ENCODE results near the gene ATP5F1C. TPM values are rescaled to one million over a fixed set of nuclear protein-coding genes. Genes with fewer than 3 reads are reported as not detected.
"Not testable (repeated sequence)": the region's sequence is repeated elsewhere in the genome, so short reads cannot be mapped to it uniquely, and the experiment has no call there.

ATP5F1C gene
- total RNA-seq, 1 experiment from 2014 or later, result 197 TPM

DNA sequence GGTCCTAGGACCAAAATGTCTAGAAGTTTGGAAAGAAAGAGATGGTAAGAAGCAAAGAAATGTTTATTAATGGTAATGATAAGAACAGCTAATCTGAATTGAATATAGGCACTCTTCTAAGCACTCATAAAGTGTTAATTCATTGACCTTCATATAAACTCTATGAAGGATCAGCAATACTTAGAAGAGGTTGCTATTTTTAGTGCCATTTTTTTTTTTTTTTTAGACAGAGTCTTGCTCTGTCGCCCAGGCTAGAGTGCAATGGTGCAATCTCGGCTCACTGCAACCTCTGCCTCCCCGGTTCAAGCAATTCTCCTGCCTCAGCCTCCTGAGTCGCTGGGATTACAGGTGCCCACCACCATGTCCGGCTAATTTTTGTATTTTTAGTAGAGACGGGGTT is 5.8 kb upstream of the ATP5F1C start:
- not testable (repeated sequence) for H3K4me3 ChIP-seq; H3K27ac ChIP-seq; H3K27me3 ChIP-seq; H3K36me3 ChIP-seq; H3K9me3 ChIP-seq (replicated peaks); DNase-seq; H3K4me1 ChIP-seq

- H3K4me3 ChIP-seq, result no peak overlapping the region
- no peaks in the 10 kb centered on the region for H3K36me3 ChIP-seq
- DNase-seq, result no peak
- H3K27me3 ChIP-seq, result no peaks in the 10 kb centered on the region
- H3K9me3 ChIP-seq (replicated peaks), result no peaks in the 10 kb centered on the region
- H3K4me1 ChIP-seq, result no peaks in the 10 kb centered on the region
- no peak overlapping the region for H3K27ac ChIP-seq
Observed at GRCh38 chr10:7786430-7786829, 1.5 kb upstream of the ATP5F1C start.

GRCh38 chr10:7787150-7787856 is 674 bp upstream of the ATP5F1C start:
- Histone ChIP-seq H3K9me3 (replicated peaks) (no peaks in the 10 kb centered on the region), H3K4me3 (peak overlapping the region; percentile 73), H3K4me1 (no peaks in the 10 kb centered on the region), H3K27me3 (no peaks in the 10 kb centered on the region), H3K27ac (peak overlapping the region; percentile 31; the same call in 1 of the 2 replicates), H3K36me3 (no peaks in the 10 kb centered on the region)
- DNase-seq, result peak in 1 of 2 experiments; percentile 1

GRCh38 chr10:7788639-7789286 is 786 bp downstream of the ATP5F1C start:
- H3K9me3 ChIP-seq (replicated peaks), result no peaks in the 10 kb centered on the region
- peak overlapping the region; percentile 73 for H3K4me3 ChIP-seq
- peak overlapping the region; percentile 56 for H3K27ac ChIP-seq
- no peaks in the 10 kb centered on the region for H3K4me1 ChIP-seq
- H3K27me3 ChIP-seq, result no peaks in the 10 kb centered on the region
- DNase-seq, result peak in 1 of 2 experiments; percentile 15
- H3K36me3 ChIP-seq, result no peaks in the 10 kb centered on the region

DNA sequence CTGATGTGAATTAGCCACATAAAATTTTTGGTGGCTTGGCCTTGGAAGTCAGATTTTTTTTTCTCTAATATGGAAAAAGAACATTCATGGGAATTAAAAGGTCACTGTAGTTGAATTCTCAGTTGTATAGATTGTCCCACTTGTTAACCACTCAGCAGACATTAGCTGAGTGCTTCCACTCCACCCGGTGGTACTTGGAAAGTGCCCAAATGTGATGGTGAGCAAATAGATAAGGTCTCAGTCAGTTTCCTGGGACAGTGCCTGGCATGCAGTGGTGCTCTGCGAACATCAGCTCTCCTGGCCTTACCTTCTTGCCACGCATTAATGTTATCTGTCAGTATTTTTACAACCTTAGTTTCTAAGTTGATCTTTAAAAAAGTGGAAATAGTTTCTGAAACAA is 1.4 kb downstream of the ATP5F1C start:
- no peaks in the 10 kb centered on the region for H3K9me3 ChIP-seq (replicated peaks)
- H3K36me3 ChIP-seq, result no peaks in the 10 kb centered on the region
- H3K27ac ChIP-seq, result no peak overlapping the region
- no peaks in the 10 kb centered on the region for H3K4me1 ChIP-seq
- H3K4me3 ChIP-seq, result peak overlapping the region; percentile 73
- no peaks in the 10 kb centered on the region for H3K27me3 ChIP-seq
- DNase-seq, result peak in 1 of 2 experiments; percentile 8

DNA sequence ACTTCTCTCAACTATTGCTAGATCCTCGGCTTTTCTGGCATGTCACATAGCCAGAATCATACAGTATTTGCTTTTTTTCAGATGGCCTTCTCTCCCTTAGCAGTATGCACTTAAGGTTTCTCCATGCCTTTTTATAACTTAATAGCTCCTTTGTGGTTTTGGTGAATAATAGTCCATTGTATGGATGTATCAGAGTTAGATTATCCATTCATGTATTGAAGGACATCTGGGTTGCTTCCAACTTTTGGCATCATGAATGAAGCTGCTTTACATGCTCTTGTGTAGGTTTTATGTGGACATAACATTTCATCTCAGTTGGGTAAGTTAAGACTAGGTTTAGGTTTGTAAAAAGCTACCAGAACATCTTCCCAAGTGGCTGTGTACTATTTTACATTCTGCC is 4.6 kb downstream of the ATP5F1C start:
- Histone ChIP-seq H3K4me1 (peaks cover 3% of the 10 kb centered on the region; the same call in 1 of the 2 replicates), H3K27ac (no peak overlapping the region), H3K27me3 (no peaks in the 10 kb centered on the region), H3K9me3 (replicated peaks) (no peaks in the 10 kb centered on the region), H3K4me3 (no peak overlapping the region), H3K36me3 (peaks cover 11% of the 10 kb centered on the region)
- no peak for DNase-seq

DNA sequence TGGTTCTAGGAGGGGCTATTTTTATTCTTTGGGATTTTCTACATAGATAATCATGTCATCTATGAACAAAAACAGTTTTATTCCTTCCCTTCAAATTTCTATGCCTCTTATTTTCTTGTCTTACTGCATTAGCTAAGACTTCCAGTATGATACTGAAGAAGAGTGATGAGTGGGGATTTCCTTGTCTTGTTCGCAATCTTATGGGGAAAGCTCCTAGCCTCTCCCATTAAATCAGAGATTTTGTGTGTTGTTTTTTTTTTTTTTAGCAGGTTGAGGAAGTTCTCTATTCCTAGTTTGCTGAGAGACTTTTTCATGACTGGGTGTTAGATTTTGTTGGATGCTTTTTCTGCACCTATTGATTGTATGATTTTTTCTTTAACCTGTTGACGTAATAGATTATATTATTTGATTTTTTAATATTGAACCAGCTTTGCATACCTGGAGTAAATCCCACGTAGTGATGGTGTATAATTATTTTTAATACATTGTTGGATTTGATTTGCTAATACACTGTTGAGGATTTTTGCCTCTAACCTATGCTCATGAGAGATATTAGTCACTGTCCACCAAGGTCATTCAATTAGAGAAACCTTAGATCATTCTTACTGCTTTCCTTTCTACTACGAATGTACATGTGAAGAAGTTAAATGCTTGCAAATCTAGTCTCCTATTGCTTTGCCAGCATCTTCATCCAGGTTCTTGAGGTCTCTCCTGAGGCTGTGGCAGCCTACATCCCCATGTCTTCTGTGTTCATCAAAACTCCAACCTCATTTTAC is 6.5 kb downstream of the ATP5F1C start:
- Histone ChIP-seq H3K4me1 (peaks cover 7% of the 10 kb centered on the region), H3K36me3 (peaks cover 21% of the 10 kb centered on the region), H3K27me3 (no peaks in the 10 kb centered on the region), H3K27ac (no peak overlapping the region), H3K9me3 (replicated peaks) (no peaks in the 10 kb centered on the region), H3K4me3 (no peak overlapping the region)
- no peak for DNase-seq

DNA sequence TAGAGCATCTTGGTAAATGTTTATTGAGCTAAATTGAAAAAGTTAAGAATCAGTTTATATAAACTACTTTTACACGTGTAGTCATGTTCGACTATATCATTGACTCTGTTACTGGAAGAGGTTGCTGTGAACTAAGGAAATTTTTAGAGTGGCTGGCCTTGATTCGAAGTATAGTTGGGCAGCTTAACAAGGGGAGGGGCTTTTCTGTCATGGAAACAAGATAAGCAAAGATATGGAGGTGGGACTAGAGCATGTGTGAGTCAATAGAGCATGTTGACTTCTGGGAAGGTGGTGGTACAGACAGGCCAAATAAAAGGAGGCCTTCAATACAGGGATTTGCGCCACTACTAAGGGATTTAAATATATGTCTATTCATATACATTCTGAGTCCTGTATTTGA is 7.6 kb downstream of the ATP5F1C start:
- H3K4me3 ChIP-seq, result no peak overlapping the region
- H3K9me3 ChIP-seq (replicated peaks), result no peaks in the 10 kb centered on the region
- no peak for DNase-seq
- no peaks in the 10 kb centered on the region for H3K27me3 ChIP-seq
- peaks cover 27% of the 10 kb centered on the region for H3K36me3 ChIP-seq
- H3K4me1 ChIP-seq, result peaks cover 7% of the 10 kb centered on the region
- no peak overlapping the region for H3K27ac ChIP-seq

DNA sequence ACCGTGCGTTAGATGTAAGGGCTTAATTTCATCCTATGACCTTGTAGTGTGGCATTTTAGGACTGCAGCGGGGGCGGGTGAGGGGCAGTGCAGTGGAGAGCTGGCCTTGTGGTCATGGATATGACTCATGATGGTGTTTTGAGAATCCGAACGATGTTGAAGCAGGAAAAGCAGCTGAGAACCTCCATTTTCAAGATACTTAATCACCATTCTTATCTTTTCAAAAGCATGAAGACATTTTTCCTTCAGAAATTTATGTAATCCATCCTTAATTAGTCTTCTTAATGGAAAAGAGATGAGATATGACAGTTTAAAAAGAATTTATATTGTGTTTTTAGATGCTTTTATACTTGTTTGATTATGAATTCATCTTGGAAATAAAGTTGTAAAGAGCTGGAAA is 9.6 kb downstream of the ATP5F1C start:
- Histone ChIP-seq H3K36me3 (peaks cover 37% of the 10 kb centered on the region), H3K4me1 (peaks cover 7% of the 10 kb centered on the region), H3K27ac (peak overlapping the region; percentile 61), H3K27me3 (no peaks in the 10 kb centered on the region), H3K4me3 (no peak overlapping the region), H3K9me3 (replicated peaks) (no peaks in the 10 kb centered on the region)
- DNase-seq, result peak; percentile 39 to 42

DNA sequence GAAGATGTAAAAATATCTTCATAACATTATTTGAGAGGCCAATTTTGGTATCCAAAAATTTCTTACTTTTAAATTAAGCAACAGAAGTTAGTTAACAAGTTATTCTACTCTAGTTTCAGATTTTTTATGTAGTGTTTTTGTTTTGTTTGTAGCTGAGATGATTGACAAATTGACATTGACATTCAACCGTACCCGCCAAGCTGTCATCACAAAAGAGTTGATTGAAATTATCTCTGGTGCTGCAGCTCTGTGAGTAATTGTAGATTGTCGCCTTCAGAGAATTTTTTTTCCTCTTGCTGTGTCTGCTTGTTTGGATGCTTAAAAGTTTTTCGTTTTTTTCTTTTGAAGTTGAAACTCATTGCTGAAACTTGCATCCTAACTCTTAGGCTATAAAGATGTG is 14.6 kb downstream of the ATP5F1C start:
- Histone ChIP-seq H3K36me3 (peaks cover 54% of the 10 kb centered on the region), H3K4me3 (no peak overlapping the region), H3K4me1 (peaks cover 3% of the 10 kb centered on the region), H3K27ac (no peak overlapping the region), H3K27me3 (no peaks in the 10 kb centered on the region), H3K9me3 (replicated peaks) (no peaks in the 10 kb centered on the region)
- no peak for DNase-seq

GRCh38 chr10:7804216-7804615 is 16.2 kb downstream of the ATP5F1C start:
- Histone ChIP-seq H3K27me3 (no peaks in the 10 kb centered on the region), H3K4me1 (no peaks in the 10 kb centered on the region), H3K36me3 (peaks cover 46% of the 10 kb centered on the region), H3K27ac (no peak overlapping the region), H3K4me3 (no peak overlapping the region), H3K9me3 (replicated peaks) (no peaks in the 10 kb centered on the region)
- no peak for DNase-seq

DNA sequence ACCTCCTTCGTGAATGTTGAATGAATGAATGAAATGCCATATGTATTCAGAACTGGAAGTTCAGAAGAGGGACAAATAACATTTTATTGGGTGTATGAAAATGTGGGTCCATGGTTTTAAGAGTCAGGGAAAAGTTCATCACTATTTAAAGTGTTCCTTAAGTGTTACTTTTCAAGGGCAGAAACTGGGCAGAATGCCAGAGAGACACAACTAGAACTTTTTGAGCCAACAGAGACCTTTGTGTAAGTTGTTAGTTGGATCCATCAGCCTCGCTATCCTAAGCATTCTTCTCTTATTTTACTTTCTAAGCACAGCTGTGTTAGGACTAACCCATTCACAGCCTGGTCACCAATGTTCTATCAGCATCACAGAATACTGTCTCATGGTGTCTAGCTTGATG is 16.8 kb downstream of the ATP5F1C start:
- H3K4me3 ChIP-seq, result no peak overlapping the region
- H3K27ac ChIP-seq, result no peak overlapping the region
- no peak for DNase-seq
- H3K27me3 ChIP-seq, result no peaks in the 10 kb centered on the region
- H3K36me3 ChIP-seq, result peaks cover 41% of the 10 kb centered on the region
- H3K9me3 ChIP-seq (replicated peaks), result no peaks in the 10 kb centered on the region
- H3K4me1 ChIP-seq, result no peaks in the 10 kb centered on the region

GRCh38 chr10:7808686-7809267 is 20.8 kb downstream of the ATP5F1C start:
- no peak for DNase-seq
- no peaks in the 10 kb centered on the region for H3K9me3 ChIP-seq (replicated peaks)
- H3K27ac ChIP-seq, result no peak overlapping the region
- H3K4me3 ChIP-seq, result no peak overlapping the region
- H3K36me3 ChIP-seq, result peaks cover 16% of the 10 kb centered on the region
- no peaks in the 10 kb centered on the region for H3K27me3 ChIP-seq
- H3K4me1 ChIP-seq, result no peaks in the 10 kb centered on the region

GRCh38 chr10:7810443-7810842 is 22.5 kb downstream of the ATP5F1C start:
- no peak overlapping the region for H3K4me3 ChIP-seq
- no peaks in the 10 kb centered on the region for H3K27me3 ChIP-seq
- no peaks in the 10 kb centered on the region for H3K4me1 ChIP-seq
- no peaks in the 10 kb centered on the region for H3K9me3 ChIP-seq (replicated peaks)
- no peak for DNase-seq
- H3K36me3 ChIP-seq, result peaks cover 4% of the 10 kb centered on the region; the same call in 1 of the 2 replicates
- no peak overlapping the region for H3K27ac ChIP-seq

DNA sequence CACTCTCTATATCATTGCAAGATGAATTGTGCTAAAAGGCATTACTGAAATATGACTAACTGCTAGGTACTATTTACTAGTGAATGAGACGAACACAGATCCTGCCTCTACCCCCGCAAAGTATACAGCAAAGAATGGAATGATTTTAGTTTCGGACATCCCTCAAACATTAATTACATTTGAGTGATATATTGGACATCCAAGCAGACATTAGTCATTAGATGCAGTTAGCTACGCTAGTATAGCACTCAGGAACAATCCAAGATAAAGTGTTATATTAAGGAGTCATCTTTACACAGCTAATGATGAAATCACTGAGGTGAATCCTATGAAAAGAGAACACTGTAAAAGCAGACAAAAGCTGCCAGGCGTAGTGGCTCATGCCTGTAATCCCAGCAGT is 23.0 kb downstream of the ATP5F1C start:
- Histone ChIP-seq H3K27me3 (no peaks in the 10 kb centered on the region), H3K27ac (no peak overlapping the region), H3K4me1 (no peaks in the 10 kb centered on the region), H3K4me3 (no peak overlapping the region), H3K9me3 (replicated peaks) (no peaks in the 10 kb centered on the region), H3K36me3 (peaks cover 4% of the 10 kb centered on the region; the same call in 1 of the 2 replicates)
- DNase-seq, result no peak
